IPS-20b (cell line): Measurements from ENCODE around the gene ATP10D.

Experiments
- H3K27ac ChIP-seq: one replicate; pipeline ENCODE4 v1.5.1; 2013; ENCODE audit warnings: low read length
- H3K27me3 ChIP-seq: 2 replicates; pipeline ENCODE4 v1.6.1; 2013; ENCODE audit warnings: mild to moderate bottlenecking, low read length, inconsistent platforms; ENCODE audit not compliant: insufficient read depth
- H3K36me3 ChIP-seq: 2 replicates; pipeline ENCODE4 v1.6.1; 2013; ENCODE audit warnings: low read depth, mild to moderate bottlenecking, inconsistent platforms, low read length, moderate library complexity; ENCODE audit not compliant: insufficient read depth
- H3K4me1 ChIP-seq: 2 replicates; pipeline ENCODE4 v1.6.1; 2013; ENCODE audit warnings: mild to moderate bottlenecking, control low read depth, inconsistent platforms, low read length, moderate library complexity; ENCODE audit not compliant: insufficient read depth
- H3K4me3 ChIP-seq: 2 replicates; pipeline ENCODE4 v1.5.1; 2013; ENCODE audit warnings: mild to moderate bottlenecking, low read length, inconsistent platforms
- H3K9ac ChIP-seq: 2 replicates; pipeline ENCODE4 v1.6.1; 2013; ENCODE audit warnings: low read depth, mild to moderate bottlenecking, inconsistent platforms, low read length, moderate library complexity
- H3K9me3 ChIP-seq: 2 replicates; pipeline ENCODE4 v1.6.1; 2013; ENCODE audit warnings: mild to moderate bottlenecking, low read depth, low read length, inconsistent platforms; ENCODE audit not compliant: insufficient read depth

Gene ATP10D

DNA sequence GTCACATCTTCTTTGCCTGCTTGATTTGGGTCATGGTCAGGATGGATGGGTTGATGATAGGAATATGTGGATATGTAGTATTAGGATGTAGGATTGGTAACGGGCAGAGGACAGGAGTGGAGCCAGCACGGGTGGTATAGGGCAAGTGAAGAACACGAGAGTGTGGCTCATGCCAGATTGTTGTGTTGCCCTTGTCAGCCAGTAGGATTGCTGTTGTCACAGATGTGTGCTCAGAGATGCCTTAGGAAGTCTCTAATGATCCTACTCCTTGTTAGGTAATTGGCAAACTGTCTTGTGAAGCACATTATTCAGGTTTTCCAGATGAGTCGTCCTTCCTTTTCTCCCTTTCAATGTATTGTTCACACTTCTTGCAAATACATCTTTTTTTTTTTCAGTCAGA lies 5.5 kb downstream of the ATP10D start:
- H3K4me3 ChIP-seq = no peak overlapping the region
- no peaks in the 10 kb centered on the region for H3K36me3 ChIP-seq
- no peaks in the 10 kb centered on the region for H3K9me3 ChIP-seq

GRCh38 chr4:47493238-47494123 lies 8.4 kb downstream of the ATP10D start:
- no peaks in the 10 kb centered on the region for H3K27me3 ChIP-seq
- H3K27ac ChIP-seq = no peak overlapping the region
- H3K4me1 ChIP-seq = peaks cover 4% of the 10 kb centered on the region; the same call in 1 of the 2 replicates
- no peak overlapping the region for H3K9ac ChIP-seq
- H3K4me3 ChIP-seq = no peak overlapping the region
- H3K9me3 ChIP-seq = no peaks in the 10 kb centered on the region
- no peaks in the 10 kb centered on the region for H3K36me3 ChIP-seq

More for the DNA sequence above, 5.5 kb downstream of the ATP10D start:
- no peak overlapping the region for H3K27ac ChIP-seq
- no peak overlapping the region for H3K9ac ChIP-seq
- peaks cover 4% of the 10 kb centered on the region; the same call in 1 of the 2 replicates for H3K4me1 ChIP-seq
- H3K27me3 ChIP-seq = peaks cover 10% of the 10 kb centered on the region

- Histone ChIP-seq H3K9ac (no peak overlapping the region), H3K36me3 (no peaks in the 10 kb centered on the region), H3K27me3 (no peaks in the 10 kb centered on the region), H3K4me1 (peaks cover 4% of the 10 kb centered on the region; the same call in 1 of the 2 replicates), H3K4me3 (no peak overlapping the region), H3K9me3 (no peaks in the 10 kb centered on the region), H3K27ac (no peak overlapping the region)
Observed at GRCh38 chr4:47494124-47494430, 9.0 kb downstream of the ATP10D start.

DNA sequence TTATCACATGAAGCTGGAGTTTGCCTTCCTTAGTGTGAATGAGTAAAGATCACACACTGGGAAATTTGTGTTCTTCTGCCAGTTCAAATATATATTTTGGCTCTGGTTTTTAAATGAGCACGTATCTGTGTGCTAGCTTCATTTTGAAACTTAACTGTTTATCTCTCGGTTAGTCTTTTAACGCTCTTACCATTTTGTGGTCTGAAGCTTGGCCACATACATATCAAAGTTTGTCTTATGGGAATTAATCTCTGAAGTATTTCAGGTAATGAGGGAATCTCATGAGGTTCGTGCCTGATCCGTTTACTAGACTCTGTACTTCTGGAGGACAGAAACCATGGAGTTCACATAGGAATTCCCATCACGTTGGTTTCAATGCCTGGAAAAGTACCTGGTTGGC lies 13.8 kb downstream of the ATP10D start:
- Histone ChIP-seq H3K4me3 (no peak overlapping the region), H3K27me3 (no peaks in the 10 kb centered on the region), H3K27ac (no peak overlapping the region), H3K9me3 (no peaks in the 10 kb centered on the region), H3K4me1 (no peaks in the 10 kb centered on the region), H3K9ac (no peak overlapping the region), H3K36me3 (no peaks in the 10 kb centered on the region)

DNA sequence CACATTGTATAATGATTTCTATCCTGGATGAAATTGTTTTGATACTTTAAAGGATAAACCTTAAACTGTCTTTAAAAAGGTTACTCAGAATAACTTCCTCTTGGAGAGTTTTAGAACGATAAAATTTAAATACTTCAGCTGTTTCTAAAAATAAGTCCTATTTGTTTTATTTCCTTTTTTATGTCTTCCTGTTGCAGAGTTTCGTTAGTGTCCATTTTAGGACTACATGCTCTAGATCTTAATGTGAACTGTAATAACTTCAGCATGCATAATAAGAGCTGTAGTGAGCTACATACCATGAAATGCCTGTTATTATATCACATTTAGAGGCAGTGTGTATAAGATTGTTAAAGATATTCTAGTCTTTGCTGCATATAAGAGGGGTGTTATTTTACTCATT lies 14.6 kb downstream of the ATP10D start:
- Histone ChIP-seq H3K9me3 (no peaks in the 10 kb centered on the region), H3K27ac (no peak overlapping the region), H3K4me3 (no peak overlapping the region), H3K27me3 (no peaks in the 10 kb centered on the region), H3K36me3 (no peaks in the 10 kb centered on the region), H3K4me1 (no peaks in the 10 kb centered on the region), H3K9ac (no peak overlapping the region)

GRCh38 chr4:47500776-47501175 lies 15.7 kb downstream of the ATP10D start:
- H3K27ac ChIP-seq = no peak overlapping the region
- no peaks in the 10 kb centered on the region for H3K36me3 ChIP-seq
- no peaks in the 10 kb centered on the region for H3K4me1 ChIP-seq
- H3K9me3 ChIP-seq = no peaks in the 10 kb centered on the region
- no peaks in the 10 kb centered on the region for H3K27me3 ChIP-seq
- H3K9ac ChIP-seq = no peak overlapping the region
- no peak overlapping the region for H3K4me3 ChIP-seq

GRCh38 chr4:47505147-47505546 lies 20.1 kb downstream of the ATP10D start:
- Histone ChIP-seq H3K4me3 (no peak overlapping the region), H3K27me3 (no peaks in the 10 kb centered on the region), H3K9me3 (no peaks in the 10 kb centered on the region), H3K9ac (no peak overlapping the region), H3K36me3 (no peaks in the 10 kb centered on the region), H3K4me1 (0 out of 2 replicates have a peak, but pooled peaks cover 4% of the 10 kb centered on the region), H3K27ac (no peak overlapping the region)

- H3K27me3 ChIP-seq = no peaks in the 10 kb centered on the region
- H3K4me3 ChIP-seq = no peak overlapping the region
- H3K4me1 ChIP-seq = 0 out of 2 replicates have a peak, but pooled peaks cover 4% of the 10 kb centered on the region
- no peak overlapping the region for H3K9ac ChIP-seq
- no peaks in the 10 kb centered on the region for H3K9me3 ChIP-seq
- H3K36me3 ChIP-seq = no peaks in the 10 kb centered on the region
- H3K27ac ChIP-seq = no peak overlapping the region
Observed at GRCh38 chr4:47505666-47506065, 20.6 kb downstream of the ATP10D start.

GRCh38 chr4:47510506-47511143 lies 25.6 kb downstream of the ATP10D start:
- Histone ChIP-seq H3K27ac (no peak overlapping the region), H3K36me3 (no peaks in the 10 kb centered on the region), H3K4me1 (0 out of 2 replicates have a peak, but pooled peaks cover 4% of the 10 kb centered on the region), H3K9ac (no peak overlapping the region), H3K27me3 (no peaks in the 10 kb centered on the region), H3K4me3 (no peak overlapping the region), H3K9me3 (no peaks in the 10 kb centered on the region)

DNA sequence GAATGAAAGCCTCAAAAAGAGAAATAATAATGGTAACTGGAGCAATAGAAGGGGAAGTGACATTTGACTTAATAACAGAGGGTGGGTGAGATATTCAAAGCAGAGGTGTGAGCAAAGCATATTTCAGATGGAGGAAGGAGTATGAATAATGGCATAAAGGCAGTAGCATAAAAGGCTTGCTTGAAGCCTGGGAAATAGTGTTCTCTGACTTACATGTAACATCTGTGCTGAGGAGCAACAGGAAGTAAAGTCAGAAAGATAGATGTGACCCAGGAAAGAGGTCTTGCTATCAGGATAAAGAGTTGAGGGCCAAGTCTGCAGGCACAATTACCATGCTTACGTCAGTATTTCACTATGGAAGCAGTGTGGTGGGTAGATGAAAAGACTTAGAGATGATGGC lies 28.4 kb downstream of the ATP10D start:
- 0 out of 2 replicates have a peak, but pooled peaks cover 4% of the 10 kb centered on the region for H3K4me1 ChIP-seq
- H3K36me3 ChIP-seq = no peaks in the 10 kb centered on the region
- no peaks in the 10 kb centered on the region for H3K27me3 ChIP-seq

GRCh38 chr4:47519239-47519883 lies 34.3 kb downstream of the ATP10D start:
- Histone ChIP-seq H3K27ac (no peak overlapping the region), H3K4me3 (no peak overlapping the region), H3K9me3 (no peaks in the 10 kb centered on the region), H3K4me1 (no peaks in the 10 kb centered on the region), H3K27me3 (no peaks in the 10 kb centered on the region), H3K36me3 (no peaks in the 10 kb centered on the region), H3K9ac (no peak overlapping the region)

More for the DNA sequence above, 28.4 kb downstream of the ATP10D start:
- Histone ChIP-seq H3K27ac (no peak overlapping the region), H3K9ac (no peak overlapping the region), H3K4me3 (no peak overlapping the region), H3K9me3 (no peaks in the 10 kb centered on the region)
